GM11168 (cell line): Measurements from ENCODE around the gene DDIT4L.
"Not testable (repeated sequence)": the region's sequence is repeated elsewhere in the genome, so short reads cannot be mapped to it uniquely, and the experiment has no call there.

Experiments used
- in situ Hi-C: fragments of 300-500 bp; cut with MboI; formaldehyde crosslinking; loops from one replicate; pipeline ENCODE4 v1.12.0; 2022; ENCODE audit warnings: low sequenced_read_pairs; ENCODE audit not compliant: unreplicated experiment

DDIT4L gene

GRCh38 chr4:100168521-100168920 is 21.7 kb downstream of the DDIT4L start:
- in situ Hi-C loops: no loop called here

DNA sequence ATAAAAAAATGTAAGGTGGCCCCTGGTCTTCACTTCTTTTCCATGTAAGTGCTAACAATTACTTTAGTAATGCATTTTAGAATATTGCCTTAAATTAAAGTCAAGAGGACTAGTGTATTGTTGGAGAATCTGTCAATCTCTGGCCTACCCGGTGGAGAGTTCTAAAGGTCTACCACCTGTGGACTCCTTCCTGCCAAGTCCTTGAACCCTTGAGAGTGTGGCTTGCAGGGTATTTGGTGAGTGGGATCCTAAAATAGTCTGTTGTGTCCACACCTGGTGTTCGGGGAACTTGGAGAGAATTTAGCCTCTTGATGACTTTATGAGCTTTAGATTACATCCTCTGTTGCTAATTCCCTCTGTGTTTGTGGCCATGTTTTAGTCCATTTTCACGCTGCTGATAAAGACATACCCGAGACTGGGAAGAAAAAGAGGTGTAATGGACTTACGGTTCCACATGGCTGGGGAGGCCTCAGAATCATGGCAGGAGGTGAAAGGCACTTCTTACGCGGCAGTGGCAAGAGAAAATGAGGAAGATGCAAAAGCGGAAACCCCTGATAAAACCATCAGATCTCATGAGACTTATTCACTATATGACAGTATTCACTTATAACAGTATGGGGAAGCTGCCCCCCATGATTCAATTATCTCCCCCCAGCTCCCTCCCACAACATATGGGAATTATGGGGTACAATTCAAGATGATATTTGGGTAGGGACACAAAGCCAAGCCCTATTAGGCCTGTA is 23.8 kb downstream of the DDIT4L start:
- in situ Hi-C loops: no loop called here

GRCh38 chr4:100165809-100166208 is 24.5 kb downstream of the DDIT4L start:
- in situ Hi-C loops: no loop called here

- in situ Hi-C loops: no loop called here
Observed at GRCh38 chr4:100164808-100165760, 25.2 kb downstream of the DDIT4L start.

GRCh38 chr4:100162027-100162685 is 28.1 kb downstream of the DDIT4L start:
- in situ Hi-C loops: no loop called here

DNA sequence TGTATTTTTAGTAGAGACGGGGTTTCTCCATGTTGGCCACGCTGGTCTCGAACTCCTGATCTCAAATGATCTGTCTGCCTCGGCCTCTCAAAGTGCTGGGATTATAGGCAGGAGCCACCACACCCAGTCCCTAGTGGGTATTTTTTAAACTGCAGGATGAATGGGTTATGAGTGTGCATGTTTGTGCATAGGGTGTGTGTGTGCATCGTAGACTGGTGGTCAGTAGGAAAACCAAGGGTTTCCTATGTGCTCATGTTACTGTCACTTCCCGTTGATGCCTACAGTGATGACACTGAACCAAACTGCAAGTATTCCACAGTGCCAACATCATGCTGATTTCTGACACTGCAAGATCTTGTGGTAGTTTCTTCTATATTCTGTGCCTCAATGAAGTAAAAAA is 41.1 kb downstream of the DDIT4L start:
- in situ Hi-C loops: no loop called here

DNA sequence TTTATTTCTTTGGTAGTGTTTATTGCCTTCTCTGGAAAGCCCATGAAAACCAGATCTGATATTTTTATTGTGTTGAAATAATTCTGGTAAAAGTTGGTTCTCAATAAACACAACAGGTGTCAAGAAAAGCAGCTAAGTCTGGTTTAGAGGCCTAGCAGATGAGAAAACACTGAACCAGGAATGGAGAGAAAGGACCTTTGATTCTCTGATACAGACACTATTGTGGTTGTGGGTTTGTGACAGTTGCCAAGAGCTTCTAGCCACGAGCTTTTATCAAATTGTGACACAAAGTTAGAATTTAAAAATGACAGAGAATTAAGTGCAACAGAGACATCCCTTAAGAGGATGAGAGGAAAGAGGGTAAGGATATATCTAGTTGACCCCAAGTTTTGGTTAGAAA is 42.6 kb downstream of the DDIT4L start:
- in situ Hi-C loops: no loop called here

DNA sequence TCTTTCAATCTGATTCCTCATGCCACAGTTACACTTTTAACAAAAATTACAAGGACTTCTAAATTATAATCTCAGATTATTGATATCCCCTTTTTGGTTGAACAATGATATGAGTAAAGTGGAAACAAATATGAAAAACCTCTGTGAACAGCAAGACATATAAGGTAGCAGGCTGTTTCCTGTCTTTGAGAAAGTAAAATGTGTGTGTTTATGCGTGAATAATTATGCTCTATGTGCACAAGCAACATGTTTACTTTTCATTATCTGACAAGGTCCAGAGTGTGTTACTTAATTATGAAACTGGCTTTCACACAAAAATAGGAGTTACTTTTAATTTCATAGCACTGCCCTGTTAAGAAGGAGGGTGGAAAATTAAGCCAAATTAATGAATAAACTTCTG is 43.1 kb downstream of the DDIT4L start:
- in situ Hi-C loops: no loop called here

GRCh38 chr4:100146756-100147155 is 43.5 kb downstream of the DDIT4L start:
- in situ Hi-C loops: no loop called here

DNA sequence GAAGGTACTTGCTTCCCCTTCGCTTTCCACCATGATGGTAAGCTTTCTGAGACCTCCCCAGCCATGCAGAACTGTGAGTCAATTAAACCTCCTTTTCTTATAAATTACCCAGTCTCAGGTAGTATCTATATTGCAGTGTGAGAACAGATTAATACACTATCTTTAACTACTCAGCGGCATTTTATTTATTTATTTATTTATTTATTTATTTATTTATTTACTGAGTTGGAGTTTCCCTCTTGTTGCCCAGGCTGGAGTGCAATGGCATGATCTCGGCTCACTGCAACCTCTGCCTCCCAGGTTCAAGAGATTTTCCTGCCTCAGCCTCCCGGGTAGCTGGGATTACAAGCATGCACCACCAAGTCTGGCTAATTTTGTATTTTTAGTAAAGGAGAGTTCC is 52.9 kb downstream of the DDIT4L start:
- in situ Hi-C loops: not testable (repeated sequence)
